Activated CD8-positive, alpha-beta memory T cell treated with anti-CD3 and anti-CD28 coated beads for 48 hours (primary cell): ENCODE results near the gene NEUROD2.

Experiments
- DNase-seq, 3 experiments: peaks; one replicate each; pipeline ENCODE4 v3.0.0-alpha.2; 2020; ENCODE audit warnings: low read depth in 2 of 3, low spot score in 2 of 3

Gene NEUROD2

DNA sequence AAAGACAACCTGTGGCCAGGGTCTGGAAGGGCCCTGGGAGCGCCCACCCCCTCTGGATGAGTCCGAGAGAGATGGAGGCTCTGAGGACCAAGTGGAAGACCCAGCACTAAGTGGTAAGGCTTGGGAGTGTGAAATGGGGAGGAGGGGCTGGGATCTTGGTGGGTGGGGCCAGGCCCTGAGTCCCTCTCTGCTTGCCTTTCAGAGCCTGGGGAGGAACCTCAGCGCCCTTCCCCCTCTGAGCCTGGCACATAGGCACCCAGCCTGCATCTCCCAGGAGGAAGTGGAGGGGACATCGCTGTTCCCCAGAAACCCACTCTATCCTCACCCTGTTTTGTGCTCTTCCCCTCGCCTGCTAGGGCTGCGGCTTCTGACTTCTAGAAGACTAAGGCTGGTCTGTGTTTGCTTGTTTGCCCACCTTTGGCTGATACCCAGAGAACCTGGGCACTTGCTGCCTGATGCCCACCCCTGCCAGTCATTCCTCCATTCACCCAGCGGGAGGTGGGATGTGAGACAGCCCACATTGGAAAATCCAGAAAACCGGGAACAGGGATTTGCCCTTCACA is 28.0 kb upstream of the NEUROD2 start:
- no peak for DNase-seq

DNA sequence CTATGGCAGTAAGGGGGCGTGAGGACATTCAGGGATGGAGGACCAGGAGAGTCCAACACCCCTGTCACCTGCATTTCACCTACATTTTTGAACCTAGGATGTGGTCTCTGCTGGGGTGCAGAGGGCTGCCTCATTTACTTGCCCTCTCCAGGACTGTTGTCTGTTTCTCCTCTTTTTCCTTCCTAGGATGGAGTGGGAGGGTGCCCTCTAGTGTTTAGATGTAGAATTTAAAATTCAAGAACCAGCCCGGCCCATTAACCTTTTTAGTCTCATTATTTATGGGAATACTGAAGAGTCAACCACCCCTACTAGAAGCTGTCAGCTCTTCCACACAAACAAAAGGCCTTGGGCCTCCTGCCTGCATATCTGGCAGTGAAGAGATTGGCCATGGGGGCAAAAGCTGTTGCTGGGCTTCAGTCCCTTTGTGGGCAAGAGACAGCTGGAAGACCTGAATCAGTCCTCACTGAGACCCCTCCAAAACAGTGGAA is 26.7 kb upstream of the NEUROD2 start:
- DNase-seq: no peak

DNA sequence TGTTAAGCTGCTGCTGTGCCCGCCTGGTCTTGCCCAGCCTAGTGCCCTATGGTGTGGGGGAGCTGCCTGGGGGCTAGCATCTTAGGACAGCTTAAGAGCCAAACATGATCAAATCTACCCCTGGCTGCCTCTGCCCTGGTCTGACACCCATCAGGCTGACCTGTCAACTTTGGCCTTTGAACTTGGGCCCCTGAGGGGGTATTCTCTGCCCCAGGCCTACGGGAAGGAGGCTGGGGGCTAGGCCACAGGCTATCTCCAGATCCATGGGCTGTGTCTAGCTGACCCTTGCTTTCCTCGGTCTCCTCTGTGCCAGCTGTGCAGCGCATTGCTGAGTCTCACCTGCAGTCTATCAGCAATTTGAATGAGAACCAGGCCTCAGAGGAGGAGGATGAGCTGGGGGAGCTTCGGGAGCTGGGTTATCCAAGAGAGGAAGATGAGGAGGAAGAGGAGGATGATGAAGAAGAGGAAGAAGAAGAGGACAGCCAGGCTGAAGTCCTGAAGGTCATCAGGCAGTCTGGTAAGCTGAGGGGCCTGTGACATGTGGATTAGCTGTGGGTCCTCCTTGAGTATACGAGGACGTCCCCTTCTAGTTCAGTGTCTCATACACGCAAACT is 26.0 kb upstream of the NEUROD2 start:
- no peak for DNase-seq

DNA sequence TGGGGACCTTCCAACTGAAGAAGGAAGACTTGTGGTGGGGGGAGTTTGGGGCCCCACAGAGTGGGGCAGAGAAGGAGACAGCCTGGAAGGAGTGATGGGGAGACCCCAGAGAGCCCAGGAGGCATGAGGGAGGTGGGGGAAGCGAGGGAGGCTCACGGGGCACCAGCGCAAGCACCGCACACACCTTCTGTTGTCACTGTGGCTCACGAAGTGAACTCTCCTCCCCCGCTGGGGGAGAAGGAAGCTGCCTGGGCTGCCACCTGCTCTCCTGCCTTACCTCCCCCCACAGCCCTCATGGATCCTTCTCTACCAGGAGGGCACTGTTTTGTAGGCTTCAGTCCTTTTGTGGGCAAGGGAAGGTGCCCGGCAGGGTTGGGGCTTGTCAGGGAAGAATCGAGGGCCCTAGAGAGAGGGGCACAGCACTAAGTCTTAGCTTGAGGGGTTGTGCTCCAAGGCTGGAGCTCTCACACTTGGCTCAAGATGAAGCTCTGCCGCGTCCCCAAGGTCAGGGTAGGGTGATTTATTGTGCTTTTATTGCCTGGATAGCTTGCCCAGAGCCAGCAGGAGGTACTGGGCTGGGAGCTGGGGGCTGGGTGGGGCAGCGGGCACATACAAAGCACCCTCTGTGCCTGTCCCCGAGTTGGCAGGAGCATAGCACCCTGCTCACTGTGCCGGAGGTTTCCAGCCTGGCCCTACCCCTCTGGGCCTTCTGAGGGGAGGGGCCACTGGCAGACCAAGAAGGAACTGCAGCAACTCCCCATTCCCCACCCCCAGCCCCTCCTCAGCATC is 24.6 kb upstream of the NEUROD2 start:
- no peak for DNase-seq

DNA sequence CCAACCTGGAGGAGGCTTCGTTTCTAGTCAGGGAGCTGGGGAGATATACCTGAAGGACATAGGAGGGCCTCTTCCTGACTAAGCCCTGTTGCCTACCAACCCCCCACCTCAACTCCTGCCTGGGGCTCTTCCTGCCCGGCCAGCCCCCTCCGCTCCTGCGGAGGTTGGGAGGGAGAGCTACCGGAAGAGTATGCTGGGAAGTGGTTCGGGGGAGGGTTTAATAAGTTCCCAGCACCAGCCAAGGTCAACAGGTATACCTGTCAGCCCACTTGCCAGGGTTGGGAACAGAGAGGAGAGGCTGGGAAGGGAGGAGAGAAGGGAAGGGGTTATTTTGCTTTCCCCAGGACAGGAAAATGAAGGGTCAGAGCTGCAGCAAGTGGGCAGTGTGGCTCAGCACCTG is 23.7 kb upstream of the NEUROD2 start:
- DNase-seq: no peak

DNA sequence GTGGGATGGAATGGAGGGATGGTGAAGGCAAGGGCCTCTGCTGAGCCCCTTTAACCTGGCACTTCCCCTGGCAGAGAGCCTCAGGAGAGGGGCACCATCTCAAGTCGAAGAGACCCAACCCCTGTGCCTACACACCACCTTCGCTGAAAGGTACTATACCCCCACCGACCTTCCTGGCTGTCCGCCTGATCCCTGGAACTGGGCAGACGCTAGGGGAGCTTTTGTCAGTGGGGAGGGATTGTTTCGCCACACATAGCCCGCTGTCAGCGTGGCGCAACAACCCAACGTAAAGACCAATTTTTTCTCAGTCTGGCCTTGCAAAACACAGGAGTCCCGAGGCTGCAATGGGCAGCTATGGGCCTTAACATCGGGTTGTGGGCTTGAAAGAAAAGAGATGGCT is 22.2 kb upstream of the NEUROD2 start:
- no peak for DNase-seq

DNA sequence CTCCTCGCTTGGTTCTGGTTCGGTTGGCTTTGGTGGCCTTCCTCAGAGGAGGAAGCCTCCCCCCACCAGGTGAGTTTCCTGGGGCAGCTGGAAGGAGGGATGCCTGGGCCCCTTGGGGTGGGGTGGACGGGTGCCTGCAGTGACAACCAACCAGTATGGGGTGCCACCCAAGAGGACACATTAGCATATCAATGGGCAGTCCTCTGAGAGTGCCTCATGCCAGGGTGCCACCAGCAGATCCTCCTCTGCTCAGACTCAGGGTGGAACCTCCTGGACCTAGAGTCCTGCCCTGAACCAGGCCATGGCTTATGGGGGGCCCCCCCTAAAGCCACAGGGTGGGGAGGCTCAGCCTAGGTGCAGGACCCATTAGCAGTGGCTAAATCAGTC is 21.8 kb upstream of the NEUROD2 start:
- no peak for DNase-seq

DNA sequence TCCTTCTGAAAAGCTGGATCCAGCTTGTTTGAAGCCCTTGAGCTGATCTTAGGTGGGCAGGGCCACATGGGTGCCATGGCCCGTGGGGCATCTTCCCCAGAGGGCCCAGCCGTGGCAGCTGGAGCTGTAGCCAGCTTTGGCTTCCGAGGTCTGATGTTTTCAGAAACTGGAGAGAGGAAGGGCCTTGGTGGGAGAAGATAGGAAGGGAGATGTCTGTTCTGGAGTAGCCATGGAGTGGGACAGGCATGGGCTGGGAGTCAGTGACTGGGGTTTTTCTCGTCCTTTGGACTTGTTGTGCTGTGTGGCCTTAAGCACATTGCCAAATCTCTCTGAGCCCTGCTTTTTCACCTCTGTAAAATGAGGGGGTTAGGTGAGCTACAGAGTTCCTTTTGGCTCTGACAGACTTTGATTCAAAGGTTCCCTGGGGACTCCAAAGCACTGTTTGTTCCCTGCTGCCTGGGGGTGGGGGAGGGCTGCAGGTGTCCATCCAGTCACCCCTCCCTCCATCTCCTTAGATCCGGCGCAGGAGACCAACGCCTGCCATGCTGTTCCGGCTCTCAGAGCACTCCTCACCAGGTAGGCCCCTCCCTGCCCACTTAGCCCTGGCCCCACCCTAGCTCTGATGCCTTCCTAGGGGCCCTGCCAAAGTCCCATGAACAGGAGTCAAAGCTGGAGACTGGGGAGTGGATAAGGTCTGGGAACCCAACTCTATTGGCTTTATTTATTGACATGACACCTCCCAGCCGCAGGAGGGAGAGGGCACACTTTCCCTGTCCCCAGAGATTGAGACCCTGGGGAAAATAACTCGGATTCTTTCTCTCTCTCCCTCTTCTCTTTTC is 21.2 kb upstream of the NEUROD2 start:
- no peak for DNase-seq

DNA sequence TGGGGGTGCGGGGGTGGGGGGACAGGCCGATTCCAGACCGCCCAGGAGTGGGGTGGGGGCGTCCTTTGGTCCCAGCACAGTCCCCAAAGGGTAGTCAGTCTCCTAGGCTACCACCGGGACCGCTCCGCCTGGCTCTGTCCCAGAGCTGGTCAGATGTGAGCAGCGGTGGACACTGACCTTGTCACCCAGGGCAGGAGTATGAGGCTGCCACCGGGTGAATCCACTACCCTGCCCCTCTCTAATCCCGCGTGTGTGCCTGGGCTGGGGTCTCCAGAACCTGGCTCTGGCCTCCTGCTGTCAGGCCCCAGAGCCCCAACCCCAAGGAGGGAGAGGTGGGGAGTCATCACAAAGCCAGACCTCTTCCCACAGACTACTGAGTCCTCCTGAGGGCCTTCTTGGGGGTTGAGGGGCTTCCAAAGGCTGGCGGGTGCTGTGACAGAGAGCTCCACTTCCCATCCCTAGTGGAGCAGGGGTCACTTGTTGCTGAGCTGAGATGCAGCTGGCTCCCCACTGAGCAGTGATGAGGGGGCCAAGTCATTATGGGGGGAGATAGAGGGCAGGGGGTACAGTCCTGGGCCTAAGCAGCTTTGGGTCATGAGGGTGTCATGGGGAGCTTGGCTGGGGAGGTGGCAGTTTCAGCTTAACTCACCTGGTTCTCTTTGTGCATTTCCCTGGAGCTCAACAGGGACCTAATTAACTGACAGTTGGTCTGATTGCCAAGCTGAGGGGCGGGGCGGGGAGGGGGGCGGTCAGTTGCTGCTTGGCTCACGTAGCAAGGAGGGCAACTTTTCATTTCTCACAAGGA is 20.2 kb upstream of the NEUROD2 start:
- no peak for DNase-seq

DNA sequence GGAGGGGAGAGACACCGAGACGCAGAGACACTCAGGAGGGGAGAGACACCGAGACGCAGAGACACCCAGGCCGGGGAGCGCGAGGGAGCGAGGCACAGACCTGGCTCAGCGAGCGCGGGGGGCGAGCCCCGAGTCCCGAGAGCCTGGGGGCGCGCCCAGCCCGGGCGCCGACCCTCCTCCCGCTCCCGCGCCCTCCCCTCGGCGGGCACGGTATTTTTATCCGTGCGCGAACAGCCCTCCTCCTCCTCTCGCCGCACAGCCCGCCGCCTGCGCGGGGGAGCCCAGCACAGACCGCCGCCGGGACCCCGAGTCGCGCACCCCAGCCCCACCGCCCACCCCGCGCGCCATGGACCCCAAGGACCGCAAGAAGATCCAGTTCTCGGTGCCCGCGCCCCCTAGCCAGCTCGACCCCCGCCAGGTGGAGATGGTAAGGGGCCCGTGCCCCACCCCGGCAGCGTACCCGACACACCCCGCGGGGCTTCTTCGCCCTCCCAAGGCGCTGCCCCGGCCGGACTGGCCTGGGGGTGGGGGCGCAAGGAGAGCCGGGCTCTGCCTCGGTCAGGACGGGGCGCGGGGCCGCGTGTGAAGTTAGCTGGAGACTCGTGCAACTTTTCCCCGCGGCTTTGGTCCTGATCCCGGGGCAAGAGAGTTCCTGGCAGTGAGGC is 19.5 kb upstream of the NEUROD2 start:
- no peak for DNase-seq

DNA sequence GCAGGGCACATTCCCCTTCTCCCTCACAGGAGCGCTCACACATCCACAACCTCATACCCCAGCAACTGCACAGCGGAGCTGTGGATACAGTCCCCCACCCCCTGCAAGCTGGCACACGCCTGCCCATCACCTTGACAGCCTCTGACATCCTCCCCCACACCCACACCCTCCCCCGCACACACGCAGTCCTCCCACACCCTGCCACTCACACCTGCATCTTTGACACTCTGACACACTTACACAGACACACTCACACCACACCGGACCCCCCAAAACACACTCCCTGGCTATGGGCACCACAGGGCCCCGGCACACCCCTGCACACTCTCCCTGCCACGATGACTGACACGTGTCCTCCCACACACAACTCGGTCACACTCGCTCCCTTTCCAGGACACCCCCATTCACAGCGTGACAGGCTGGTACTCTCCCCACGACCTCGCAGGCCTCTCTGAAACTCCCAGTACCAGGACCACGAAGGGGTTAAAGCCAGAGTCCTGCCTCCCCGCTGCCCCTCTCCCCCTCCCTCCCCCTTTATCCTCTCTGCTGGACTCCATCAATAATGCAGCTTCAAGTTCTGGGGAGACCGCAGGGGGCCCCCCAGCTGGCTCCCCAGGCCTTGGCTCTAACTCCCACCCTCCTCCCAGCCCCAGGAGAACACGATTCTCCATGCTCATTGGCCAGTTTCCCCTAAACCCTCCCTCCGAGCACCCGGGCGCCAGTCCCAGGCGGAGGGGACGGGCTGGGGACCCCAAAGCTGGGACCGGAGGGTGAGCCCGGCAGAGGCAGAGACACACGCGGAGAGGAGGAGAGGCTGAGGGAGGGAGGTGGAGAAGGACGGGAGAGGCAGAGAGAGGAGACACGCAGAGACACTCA is 18.7 kb upstream of the NEUROD2 start, which contains the start of gene PPP1R1B:
Gene PPP1R1B, plus strand, starts transcription at position 782 of the 876 bp plus-strand sequence. CDS start 441 bp downstream, outside the sequence.
- DNase-seq: no peak

DNA sequence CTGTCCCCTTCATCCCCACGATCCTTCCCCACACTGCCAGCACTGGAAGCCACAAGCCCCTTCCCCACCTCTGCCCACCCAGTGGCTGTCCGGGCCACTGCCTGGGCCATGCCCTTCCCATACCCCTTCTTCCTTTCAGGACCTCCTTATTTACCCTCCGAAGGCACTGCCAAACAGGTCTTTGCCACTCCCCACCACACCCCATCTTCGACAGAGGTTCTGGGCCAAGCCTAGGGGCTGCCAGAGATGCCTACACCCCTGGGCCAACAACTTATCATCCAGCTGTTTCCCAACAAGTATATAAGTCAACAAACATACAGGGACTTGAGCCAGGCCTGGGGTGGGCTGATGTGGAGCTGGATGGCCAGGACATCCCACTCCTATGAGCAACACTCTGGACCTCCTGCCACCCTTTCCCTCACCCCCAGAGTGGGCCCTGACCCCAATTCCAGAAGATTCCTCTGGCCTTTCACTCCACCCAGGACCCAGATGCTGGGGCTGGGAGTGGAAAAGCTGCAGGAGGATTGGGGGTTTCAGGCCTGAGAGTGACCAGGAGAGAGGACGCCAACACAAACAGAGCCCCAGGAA is 17.6 kb upstream of the NEUROD2 start:
- no peak for DNase-seq

DNA sequence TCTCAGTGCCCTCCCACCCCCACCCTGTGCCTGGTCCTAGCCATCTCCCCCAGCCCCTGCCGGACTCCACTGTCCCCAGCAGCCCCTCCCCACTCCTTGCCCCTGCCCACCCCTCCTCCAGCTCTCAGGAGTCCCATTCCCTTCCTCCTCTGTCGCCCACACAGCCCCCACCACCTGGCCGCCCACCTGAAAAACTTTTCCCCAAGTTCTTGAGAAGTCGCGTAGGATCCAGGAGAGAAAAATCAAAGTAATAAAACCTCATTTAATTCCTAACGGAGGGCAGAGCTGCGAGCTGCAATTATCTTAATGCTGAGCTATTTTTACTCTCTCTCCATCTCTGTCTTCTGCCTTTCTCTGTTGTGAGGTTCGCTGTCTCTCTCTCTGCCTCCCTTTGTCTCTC is 16.6 kb upstream of the NEUROD2 start:
- no peak for DNase-seq

DNA sequence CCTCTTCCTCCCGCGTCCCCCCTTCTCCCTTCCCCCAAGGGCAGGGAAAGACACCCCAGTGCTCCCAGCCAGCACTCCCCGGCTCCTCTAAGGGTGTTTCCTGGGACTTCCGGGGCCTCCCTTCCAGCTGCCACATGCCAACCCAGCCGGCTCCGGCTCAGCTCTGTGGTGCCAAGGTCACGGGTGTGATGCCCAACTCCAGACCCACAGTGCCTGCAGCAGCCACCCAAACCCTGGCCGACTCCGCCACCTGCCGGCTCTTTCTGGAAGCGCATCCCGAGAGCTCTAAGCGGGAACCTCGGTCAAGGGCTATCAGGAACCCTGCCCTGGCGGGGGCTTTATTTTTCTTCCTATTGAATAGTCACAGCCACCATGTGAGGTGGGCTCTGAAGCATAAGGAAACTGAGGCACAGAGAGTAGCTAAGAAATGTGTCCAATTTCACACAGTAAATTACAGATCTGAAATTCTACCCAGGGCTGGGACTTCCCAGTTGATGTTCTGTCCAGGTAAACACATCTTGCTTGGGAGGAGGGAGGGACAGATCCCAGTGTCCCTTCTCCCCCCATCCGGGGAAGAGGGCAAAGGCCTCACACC is 15.7 kb upstream of the NEUROD2 start:
- DNase-seq: peak; percentile 63 to 95 (median 92)

DNA sequence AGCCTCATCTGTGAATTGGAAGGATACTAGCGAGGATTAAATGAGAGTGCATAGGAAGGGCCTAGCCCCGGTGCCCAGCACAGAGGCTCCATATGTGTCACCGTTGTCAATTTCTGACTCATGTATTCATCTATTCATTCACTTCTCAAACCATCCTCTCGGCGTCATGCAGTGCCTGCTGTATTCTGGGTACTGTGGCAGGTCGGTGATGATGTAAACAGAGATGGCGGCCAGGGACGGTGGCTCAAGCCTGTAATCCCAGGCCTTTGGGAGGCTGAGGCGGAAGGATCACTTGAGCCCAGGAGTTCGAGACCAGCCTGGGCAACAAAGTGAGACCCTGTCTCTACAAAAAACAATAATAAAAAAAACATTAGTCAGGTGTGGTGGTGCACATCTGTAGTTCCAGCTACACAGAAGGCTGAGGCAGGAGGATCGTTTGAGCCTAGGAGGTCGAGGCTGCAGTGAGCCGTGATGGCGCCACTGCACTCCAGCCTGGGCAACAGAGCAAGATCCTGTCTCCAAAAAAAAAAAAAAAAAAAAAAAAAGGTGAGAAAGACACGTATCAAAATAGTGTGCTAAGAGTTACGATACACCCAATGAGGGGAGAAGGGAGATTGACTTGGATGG is 14.8 kb upstream of the NEUROD2 start:
- DNase-seq: peak in 1 of 3 experiments; percentile 20

DNA sequence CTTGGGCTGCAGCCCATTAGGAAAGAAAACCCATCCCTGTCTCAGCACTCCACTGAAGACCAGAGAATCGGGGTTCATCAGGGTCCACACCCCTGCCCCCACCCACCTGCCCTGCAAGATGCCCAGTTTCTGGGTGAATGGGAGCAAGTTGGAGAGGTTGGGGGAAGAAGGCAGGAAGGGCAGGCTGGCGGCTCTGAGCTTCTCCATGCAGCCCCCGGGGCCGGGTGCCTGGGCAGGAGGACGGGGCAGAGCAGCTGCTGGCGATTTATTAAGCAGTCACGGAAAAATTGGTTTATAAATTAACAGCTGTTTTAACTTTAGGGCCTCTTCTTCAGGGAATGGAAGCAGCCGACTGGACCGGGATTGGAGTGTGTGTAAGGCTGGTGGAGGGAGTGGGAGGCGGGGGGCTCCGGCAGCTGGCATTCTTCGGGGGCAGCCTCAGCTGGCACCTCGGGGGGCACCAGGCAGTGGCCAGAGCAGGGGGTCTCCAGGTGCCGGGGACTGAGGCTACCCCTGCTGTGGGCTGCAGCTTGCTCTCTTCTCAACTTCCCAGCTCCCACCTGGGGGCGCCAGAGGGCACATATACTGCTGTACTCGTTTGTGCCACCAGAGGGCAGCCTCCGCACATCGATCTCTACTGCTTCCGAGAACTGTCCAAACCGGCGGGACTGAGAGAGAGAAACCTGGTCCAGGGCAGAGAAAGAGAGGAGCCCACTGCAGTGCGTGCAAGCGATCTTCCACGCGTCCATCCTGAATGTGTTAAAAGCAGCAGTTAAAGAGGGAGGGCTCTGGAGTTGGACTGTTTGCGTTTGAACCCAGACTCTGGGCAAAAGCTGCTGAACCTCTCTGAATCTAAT is 14.0 kb upstream of the NEUROD2 start:
- peak; percentile 64 to 97 (median 95) for DNase-seq

DNA sequence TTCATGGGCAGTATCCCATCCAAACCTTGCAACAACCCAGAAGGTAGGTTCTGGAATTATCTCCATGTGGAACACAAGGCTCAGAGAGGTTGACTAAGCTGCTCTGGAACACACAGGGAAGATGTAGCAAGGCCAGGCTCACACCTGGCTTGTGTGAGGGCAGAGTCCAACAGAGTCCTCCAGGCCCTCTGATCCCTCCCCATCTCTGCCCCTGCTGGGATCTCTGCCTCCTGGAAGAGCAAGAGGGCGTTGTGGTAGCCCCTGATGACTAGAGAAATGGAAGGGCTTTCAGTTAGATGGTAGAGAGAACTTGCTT is 12.0 kb upstream of the NEUROD2 start:
- no peak for DNase-seq
